ENCODE data around the gene WFDC1. TPM values are rescaled to one million over a fixed set of nuclear protein-coding genes. Genes with fewer than 3 reads are reported as not detected.
A peak's percentile ranks its signal among the peaks of the same experiment; 100 is the strongest.

WFDC1 gene
- total RNA-seq, 1 donor from 2014 or later = 0.24 TPM

- H3K9me3 Mint-ChIP-seq (ENCODE audit: unreplicated experiment) = peaks cover 5% of the 10 kb centered on the region
These were observed 11.1 kb upstream of the WFDC1 start for GRCh38 chr16:84283314-84284153.

GRCh38 chr16:84284154-84284722 lies 10.4 kb upstream of the WFDC1 start:
- Mint-ChIP-seq H3K36me3 (ENCODE audit: unreplicated experiment) (no peaks in the 10 kb centered on the region), H3K4me3 (ENCODE audit: unreplicated experiment) (no peak overlapping the region), H3K9me3 (ENCODE audit: unreplicated experiment) (peaks cover 5% of the 10 kb centered on the region), H3K4me1 (ENCODE audit: unreplicated experiment) (peaks cover 25% of the 10 kb centered on the region), H3K27ac (ENCODE audit: unreplicated experiment) (no peak overlapping the region), H3K27me3 (ENCODE audit: unreplicated experiment) (peaks cover 56% of the 10 kb centered on the region)
- TF ChIP-seq CTCF (IDR thresholded peaks at IDR 0.05) = no peak
- DNase-seq (ENCODE audit: extremely low spot score, unreplicated experiment) = no peak

More at GRCh38 chr16:84283314-84284153, 11.1 kb upstream of the WFDC1 start:
- no peak for TF ChIP-seq CTCF (IDR thresholded peaks at IDR 0.05)
- H3K27ac Mint-ChIP-seq (ENCODE audit: unreplicated experiment) = no peak overlapping the region
- peaks cover 25% of the 10 kb centered on the region for H3K4me1 Mint-ChIP-seq (ENCODE audit: unreplicated experiment)
- H3K27me3 Mint-ChIP-seq (ENCODE audit: unreplicated experiment) = peaks cover 58% of the 10 kb centered on the region
- H3K4me3 Mint-ChIP-seq (ENCODE audit: unreplicated experiment) = no peak overlapping the region
- H3K36me3 Mint-ChIP-seq (ENCODE audit: unreplicated experiment) = no peaks in the 10 kb centered on the region
- no peak for DNase-seq (ENCODE audit: extremely low spot score, unreplicated experiment)

GRCh38 chr16:84286578-84287240 lies 8.0 kb upstream of the WFDC1 start:
- DNase-seq (ENCODE audit: extremely low spot score, unreplicated experiment) = peak; percentile 86

GRCh38 chr16:84288902-84289301 lies 5.8 kb upstream of the WFDC1 start:
- DNase-seq (ENCODE audit: extremely low spot score, unreplicated experiment) = no peak
- H3K27me3 Mint-ChIP-seq (ENCODE audit: unreplicated experiment) = peaks cover 46% of the 10 kb centered on the region
- no peak for TF ChIP-seq CTCF (IDR thresholded peaks at IDR 0.05)

More at GRCh38 chr16:84286578-84287240, 8.0 kb upstream of the WFDC1 start:
- Mint-ChIP-seq H3K27me3 (ENCODE audit: unreplicated experiment) (peaks cover 55% of the 10 kb centered on the region), H3K4me3 (ENCODE audit: unreplicated experiment) (no peak overlapping the region), H3K27ac (ENCODE audit: unreplicated experiment) (peak overlapping the region; percentile 33), H3K4me1 (ENCODE audit: unreplicated experiment) (peaks cover 30% of the 10 kb centered on the region), H3K36me3 (ENCODE audit: unreplicated experiment) (no peaks in the 10 kb centered on the region), H3K9me3 (ENCODE audit: unreplicated experiment) (peaks cover 5% of the 10 kb centered on the region)
- no peak for TF ChIP-seq CTCF (IDR thresholded peaks at IDR 0.05)

GRCh38 chr16:84291226-84291625 lies 3.5 kb upstream of the WFDC1 start:
- Mint-ChIP-seq H3K4me1 (ENCODE audit: unreplicated experiment) (peaks cover 39% of the 10 kb centered on the region), H3K36me3 (ENCODE audit: unreplicated experiment) (no peaks in the 10 kb centered on the region), H3K27me3 (ENCODE audit: unreplicated experiment) (peaks cover 49% of the 10 kb centered on the region), H3K27ac (ENCODE audit: unreplicated experiment) (no peak overlapping the region), H3K9me3 (ENCODE audit: unreplicated experiment) (peaks cover 5% of the 10 kb centered on the region), H3K4me3 (ENCODE audit: unreplicated experiment) (no peak overlapping the region)
- DNase-seq (ENCODE audit: extremely low spot score, unreplicated experiment) = no peak
- no peak for TF ChIP-seq CTCF (IDR thresholded peaks at IDR 0.05)

More at GRCh38 chr16:84288902-84289301, 5.8 kb upstream of the WFDC1 start:
- Mint-ChIP-seq H3K27ac (ENCODE audit: unreplicated experiment) (no peak overlapping the region), H3K4me1 (ENCODE audit: unreplicated experiment) (peaks cover 27% of the 10 kb centered on the region), H3K9me3 (ENCODE audit: unreplicated experiment) (peaks cover 5% of the 10 kb centered on the region), H3K4me3 (ENCODE audit: unreplicated experiment) (no peak overlapping the region), H3K36me3 (ENCODE audit: unreplicated experiment) (no peaks in the 10 kb centered on the region)
